Stimulated activated CD8-positive, alpha-beta memory T cell treated with anti-CD3 and anti-CD28 coated beads, Interleukin-12 subunit alpha, Interleukin-12 subunit beta, amount 100 ng/mL, for 4 hours (primary cell): ENCODE measurements around the gene GAPDH.
"Not testable (repeated sequence)": the region's sequence is repeated elsewhere in the genome, so short reads cannot be mapped to it uniquely, and the experiment has no call there.

Experiments used
- DNase-seq: peaks from one replicate; pipeline ENCODE4 v3.0.0-alpha.2; 2020; ENCODE audit warnings: low read depth

The GAPDH gene

DNA sequence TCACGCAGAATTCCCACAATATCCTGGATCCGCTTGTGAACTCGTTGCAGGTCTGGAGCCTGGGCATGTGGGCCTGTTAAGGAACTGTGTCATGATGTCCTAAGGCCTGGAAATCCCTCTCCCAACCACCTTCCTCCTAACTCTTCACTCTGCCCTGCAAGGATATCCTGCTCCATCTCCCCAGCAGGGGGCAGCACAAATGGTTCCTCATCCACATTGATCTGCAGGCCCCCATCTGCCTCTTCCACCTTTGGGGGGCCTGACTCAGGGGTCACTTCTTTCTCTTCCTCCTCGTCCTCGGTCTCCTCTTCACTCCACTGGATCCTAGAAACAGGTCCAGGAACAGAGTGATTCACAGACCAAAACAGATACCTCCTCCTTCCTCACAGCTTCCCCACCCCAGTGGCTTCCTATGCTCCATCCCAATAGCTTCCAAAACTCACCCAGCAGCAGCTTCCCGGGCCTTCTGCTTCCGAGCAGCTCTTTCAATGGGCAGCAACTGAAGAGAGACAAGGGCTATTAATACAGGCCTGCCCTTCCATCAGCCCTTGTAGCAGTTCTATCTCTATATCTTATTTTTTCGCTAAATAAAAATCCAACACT is 29.2 kb downstream of the GAPDH start:
- no peak for DNase-seq

DNA sequence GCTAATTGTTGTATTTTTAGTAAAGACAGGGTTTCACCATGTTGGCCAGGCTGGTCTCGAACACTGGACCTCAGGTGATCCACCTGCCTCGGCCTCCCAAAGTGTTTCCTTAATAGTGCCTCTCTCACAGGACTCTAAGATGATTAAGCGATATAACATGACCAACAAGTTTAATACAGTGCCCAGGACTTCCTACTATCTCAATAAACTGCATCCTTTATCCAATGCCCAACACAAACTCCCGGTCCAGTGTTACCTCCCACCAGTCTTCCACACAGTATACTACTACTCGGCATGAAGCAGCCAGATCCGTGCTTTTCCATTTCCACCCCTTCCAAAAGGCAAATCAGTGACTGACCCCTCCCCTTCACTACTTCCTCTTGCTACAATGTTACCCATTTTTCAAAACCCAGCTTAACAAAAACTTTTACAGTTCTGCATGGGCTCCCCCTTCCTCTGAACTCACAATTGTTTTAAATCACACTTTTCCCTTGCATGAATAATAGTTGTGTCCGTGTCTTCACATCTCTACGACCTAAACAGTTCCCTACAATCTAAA is 32.9 kb downstream of the GAPDH start:
- DNase-seq, result no peak

DNA sequence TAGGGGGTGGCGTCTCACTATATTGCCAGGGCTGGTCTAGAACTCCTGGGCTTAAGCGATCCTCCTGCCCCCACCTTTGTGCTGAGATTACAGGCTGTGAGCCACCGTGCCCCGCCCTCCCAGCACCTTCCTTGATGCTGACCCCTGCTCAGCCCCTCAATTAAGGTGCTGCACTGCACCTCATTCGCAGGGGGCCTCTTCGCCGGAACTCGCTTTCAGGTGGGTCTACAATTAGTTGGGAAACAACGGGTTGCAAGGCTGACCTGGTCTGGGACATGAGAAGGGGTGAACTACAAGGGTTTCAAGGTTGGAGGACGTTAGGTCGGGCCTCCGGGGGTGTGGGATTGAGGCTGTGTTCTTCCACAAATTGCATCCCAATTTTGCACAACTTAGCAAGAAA is 35.0 kb downstream of the GAPDH start:
- no peak for DNase-seq

DNA sequence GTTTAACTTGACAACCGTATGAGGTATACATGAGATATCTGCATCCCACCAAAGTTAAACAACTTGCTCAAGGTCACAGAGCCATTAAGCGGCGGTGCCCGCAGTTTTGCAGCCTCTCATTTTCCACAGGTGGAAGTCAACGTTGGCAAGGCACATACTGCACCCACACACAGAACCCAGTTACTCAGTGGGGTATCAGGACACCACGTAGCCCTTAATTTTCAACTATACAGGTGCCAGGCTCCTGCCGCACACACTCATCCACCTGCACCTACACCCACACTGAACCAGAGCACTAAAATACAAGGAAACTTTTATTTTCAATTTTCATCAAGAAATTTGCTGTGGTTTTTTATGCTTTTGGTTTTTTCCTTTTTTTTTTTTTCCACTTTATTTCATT is 35.5 kb downstream of the GAPDH start:
- no peak for DNase-seq

DNA sequence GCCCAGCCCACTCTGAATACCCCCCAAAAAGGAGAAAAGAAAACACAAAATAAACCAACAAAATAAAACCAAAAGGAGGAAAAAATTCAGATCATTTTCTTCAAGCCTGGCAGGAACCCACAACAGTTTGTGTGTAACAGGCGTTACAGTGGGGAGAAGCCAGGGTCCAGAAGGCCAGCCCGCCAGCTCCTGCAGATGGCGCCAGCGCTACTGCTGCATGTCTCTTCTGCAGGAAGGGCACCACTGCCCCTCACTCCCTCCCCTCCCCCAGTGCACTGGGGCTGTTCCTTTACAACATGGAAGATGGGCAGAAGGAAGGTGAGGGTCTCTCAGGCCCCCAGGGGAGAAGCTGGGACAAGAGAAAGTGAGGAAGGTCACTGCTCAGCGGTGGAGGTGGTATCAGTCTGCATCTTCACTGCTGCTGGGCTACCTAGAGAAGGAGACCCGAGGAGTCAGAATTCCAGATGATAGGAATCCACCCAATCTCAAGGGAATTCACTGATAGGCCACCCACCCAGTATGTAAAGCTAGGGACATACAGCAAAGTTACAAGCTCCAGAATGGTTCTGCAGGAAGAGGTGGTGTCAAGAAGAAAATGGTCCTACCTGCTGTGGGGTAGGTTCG is 36.1 kb downstream of the GAPDH start:
- DNase-seq, result no peak

DNA sequence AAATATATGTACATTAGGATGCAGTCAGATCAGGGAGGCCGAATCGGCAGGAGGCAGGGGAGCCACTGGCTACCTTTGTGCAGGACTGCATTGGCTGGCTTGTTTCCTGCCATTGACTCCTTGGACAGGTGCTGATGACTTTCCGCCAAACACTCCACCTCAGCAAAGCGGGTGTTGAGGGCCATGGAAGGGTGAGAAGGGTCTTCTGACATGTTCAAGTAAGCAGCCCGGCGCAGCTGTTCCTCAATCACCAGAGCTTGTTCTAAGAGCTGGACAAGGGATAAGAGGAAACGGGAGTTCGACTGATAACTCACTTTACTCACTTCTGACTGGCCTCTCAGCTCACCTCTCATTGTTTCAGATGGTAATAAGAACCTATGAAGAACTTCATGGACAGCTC is 38.7 kb downstream of the GAPDH start:
- DNase-seq, result no peak

DNA sequence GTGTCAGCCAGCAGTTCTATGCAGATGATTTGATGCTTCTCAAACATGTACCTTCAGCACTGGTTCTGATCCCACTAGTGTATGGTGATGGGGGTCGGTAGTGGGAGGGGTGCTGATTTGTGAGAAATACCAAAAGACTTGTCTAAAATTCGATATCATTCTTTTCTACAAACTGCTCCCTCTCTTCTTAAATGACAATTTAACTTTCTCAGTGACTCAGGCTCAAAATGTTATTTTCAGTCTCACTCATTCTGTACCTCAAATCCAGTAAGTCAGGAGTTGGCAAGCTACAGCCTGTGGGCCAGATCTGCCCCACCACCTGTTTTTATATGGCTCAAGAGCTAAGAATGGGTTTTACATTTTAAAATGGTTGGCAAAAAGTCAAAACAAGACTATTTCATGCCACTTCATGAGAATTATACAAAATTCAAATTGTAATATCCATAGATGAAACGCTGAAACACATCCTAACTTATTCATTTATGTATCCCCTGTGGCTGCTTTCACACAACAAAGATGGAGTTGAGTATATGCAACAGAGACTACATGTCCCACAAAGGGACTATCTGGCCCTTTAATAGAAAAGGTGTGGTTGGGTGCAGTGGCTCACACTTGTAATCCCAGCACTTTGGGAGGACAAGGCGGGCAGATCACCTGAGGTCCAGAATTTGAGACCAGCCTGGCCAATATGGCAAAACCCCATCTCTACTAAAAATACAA is 40.4 kb downstream of the GAPDH start:
- no peak for DNase-seq

DNA sequence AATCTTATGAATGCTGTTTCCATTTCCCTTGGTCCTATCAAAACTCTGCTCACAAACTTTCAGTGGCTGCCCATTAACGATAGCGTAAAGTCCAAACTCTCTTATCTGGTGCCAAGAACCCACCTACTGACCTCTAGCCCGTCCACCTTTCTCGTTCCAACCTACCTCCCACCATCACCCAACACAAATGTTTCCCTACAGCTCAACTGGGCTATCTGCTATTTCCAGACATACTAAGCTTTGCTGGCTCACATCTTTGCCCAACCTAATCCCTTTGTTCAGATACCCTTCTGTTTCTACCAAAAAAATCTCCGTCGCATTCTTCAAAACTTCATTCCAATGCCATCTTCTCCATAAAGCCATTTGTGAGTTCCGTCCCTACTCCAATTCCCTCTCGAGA is 41.3 kb downstream of the GAPDH start:
- no peak for DNase-seq

DNA sequence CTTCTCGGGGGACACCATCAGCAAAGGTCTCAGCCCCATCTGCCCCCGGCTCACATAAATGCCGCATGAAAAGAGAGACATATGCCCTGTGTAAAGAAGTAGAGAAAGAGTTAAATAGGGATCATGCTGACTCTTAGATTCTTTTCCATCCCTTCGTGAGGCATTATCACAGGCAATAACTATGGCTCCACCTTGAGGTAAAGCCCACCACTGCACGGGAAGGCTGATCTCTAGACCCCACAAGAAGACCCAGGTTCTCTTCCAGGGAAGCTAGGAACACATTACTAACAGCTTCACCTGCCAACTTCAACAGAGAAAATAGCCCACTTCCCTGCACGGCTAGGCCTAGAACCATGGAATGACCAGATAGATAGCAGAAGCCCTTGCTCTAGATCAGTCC is 47.9 kb downstream of the GAPDH start:
- no peak for DNase-seq

DNA sequence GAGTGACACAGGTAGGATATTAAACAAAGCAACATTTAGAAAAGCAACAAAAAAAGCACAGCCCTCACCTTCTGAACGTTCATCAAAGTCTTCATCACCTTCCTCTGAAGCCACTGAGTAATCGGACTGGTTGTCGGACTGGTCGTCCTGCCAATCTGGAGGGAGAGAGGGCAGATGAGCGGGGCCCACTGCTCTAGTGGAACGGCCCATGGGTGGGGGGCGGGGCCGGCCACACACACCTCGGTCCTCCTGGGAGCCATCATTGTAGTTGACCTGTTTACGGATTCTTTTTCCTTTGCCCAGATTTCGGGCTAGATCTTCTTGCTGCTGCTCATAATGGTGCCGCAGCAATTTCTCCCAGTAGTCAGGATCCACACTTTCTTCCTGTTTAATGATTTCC is 48.6 kb downstream of the GAPDH start:
- no peak for DNase-seq

DNA sequence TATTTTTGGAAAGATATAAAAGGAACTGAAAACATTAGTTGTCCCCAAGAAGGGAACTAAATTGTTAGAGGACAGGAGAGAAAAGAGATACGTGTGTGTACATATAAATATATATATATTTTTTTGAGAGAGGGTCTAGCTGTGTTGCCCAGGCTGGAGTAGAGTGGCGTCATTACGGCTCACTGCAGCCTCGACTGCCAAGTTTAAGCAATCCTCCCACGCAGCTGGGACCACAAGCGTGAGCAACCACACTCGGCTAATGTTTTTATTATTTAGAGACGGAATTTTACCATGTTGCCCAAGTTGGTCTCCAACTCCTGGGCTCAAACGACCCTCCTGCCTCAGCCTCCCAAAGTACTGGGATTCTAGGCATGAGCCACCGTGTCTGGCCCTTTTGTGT is 50.0 kb downstream of the GAPDH start:
- no peak for DNase-seq

DNA sequence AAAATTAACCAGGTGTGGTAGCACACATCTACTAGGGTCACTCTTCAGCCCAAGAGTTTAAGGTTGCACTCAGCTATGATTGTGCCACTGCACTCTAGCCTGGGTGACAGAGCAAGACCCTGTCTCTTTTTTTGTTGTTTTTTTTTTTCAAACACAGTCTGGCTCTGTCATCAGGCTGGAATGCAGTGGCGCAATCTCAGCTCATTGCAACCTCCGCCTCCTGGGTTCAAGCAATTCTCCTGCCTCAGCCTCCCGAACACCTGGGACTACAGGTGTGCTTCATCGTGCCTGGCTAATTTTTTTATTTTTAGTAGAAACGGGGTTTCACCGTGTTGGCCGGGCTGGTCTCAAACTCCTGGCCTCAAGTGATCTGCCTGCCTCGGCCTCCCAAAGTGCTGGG is 52.3 kb downstream of the GAPDH start:
- DNase-seq, result not testable (repeated sequence)
